ENCODE results near the gene ZC3H13.

ZC3H13 gene

DNA sequence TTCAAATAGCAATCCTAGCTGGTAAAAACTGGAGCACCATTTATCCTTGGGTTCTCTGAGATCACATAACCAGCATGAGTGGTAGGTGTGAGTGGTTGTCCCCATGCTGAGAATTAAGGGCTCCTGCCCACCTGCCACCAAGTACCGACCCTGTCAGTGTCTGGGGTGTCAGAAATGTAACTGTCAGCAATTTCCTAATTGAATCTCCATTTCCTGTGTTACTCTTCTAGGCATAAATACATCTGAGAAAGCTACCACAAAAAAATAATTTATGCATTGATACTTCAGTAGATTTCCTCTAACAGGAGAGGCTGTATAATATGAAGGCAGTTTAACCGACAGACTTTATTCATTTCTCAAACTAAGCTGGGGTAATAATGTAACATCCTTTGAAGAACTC is 27.2 kb upstream of the ZC3H13 start:
- DNase-seq, result no peak
- Mint-ChIP-seq H3K4me1 (peaks cover 11% of the 10 kb centered on the region), H3K4me3 (no peak overlapping the region), H3K9me3 (no peaks in the 10 kb centered on the region), H3K27ac (no peak overlapping the region), H3K36me3 (ENCODE audit: low read depth) (no peaks in the 10 kb centered on the region), H3K27me3 (peaks cover 1% of the 10 kb centered on the region)
- no peak for ATAC-seq

- no peak for DNase-seq
- no peaks in the 10 kb centered on the region for H3K9me3 Mint-ChIP-seq
- no peak overlapping the region for H3K27ac Mint-ChIP-seq
- no peaks in the 10 kb centered on the region for H3K36me3 Mint-ChIP-seq (ENCODE audit: low read depth)
- peaks cover 11% of the 10 kb centered on the region for H3K4me1 Mint-ChIP-seq
- ATAC-seq, result no peak
- no peak overlapping the region for H3K4me3 Mint-ChIP-seq
- H3K27me3 Mint-ChIP-seq, result peaks cover 2% of the 10 kb centered on the region
Observed at GRCh38 chr13:46077265-46077664, 24.7 kb upstream of the ZC3H13 start.

DNA sequence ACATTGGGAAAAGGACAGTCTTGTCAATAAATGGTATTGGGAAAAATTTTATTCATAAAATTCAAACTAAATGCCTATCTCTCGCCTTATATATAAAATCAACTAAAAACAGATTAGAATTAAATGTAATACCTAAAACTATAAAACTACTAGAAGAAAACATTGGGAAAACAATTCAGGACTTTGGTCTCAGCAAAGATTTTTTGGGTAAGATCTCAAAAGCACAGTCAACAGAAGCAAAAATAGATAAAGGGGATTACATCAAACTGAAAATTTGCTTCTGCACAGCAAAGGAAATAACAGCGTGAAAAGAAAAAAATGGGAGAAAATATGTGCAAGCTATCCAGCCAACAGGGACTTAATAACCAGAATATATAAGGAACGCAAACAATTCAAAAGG is 24.3 kb upstream of the ZC3H13 start:
- no peaks in the 10 kb centered on the region for H3K9me3 Mint-ChIP-seq
- ATAC-seq (no peak), DNase-seq (no peak)
- no peak overlapping the region for H3K4me3 Mint-ChIP-seq
- peaks cover 11% of the 10 kb centered on the region for H3K4me1 Mint-ChIP-seq
- H3K27ac Mint-ChIP-seq, result no peak overlapping the region
- peaks cover 2% of the 10 kb centered on the region for H3K27me3 Mint-ChIP-seq
- H3K36me3 Mint-ChIP-seq (ENCODE audit: low read depth), result no peaks in the 10 kb centered on the region

DNA sequence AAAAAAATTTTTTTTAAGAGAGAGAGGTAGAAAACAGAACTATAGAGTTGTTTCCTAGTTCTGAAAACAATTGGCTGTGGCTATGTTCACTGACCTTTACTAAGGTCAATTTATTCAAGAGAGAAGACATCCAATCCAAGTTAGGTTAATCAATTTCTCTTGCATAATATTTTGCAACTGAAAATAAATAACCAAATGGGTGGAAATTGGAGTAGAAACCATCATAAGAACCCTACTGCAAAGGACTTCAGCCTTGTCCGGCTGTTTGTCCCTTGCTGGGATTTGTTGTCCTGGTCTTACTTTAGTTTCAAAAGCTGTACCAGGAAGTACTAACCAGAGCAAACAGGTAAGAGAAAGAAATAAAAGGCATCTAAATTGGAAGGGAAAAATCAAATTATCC is 23.3 kb upstream of the ZC3H13 start:
- Mint-ChIP-seq H3K36me3 (ENCODE audit: low read depth) (no peaks in the 10 kb centered on the region), H3K27ac (no peak overlapping the region), H3K27me3 (peaks cover 2% of the 10 kb centered on the region), H3K9me3 (no peaks in the 10 kb centered on the region), H3K4me1 (peaks cover 11% of the 10 kb centered on the region), H3K4me3 (no peak overlapping the region)
- no peak for ATAC-seq
- DNase-seq, result no peak

DNA sequence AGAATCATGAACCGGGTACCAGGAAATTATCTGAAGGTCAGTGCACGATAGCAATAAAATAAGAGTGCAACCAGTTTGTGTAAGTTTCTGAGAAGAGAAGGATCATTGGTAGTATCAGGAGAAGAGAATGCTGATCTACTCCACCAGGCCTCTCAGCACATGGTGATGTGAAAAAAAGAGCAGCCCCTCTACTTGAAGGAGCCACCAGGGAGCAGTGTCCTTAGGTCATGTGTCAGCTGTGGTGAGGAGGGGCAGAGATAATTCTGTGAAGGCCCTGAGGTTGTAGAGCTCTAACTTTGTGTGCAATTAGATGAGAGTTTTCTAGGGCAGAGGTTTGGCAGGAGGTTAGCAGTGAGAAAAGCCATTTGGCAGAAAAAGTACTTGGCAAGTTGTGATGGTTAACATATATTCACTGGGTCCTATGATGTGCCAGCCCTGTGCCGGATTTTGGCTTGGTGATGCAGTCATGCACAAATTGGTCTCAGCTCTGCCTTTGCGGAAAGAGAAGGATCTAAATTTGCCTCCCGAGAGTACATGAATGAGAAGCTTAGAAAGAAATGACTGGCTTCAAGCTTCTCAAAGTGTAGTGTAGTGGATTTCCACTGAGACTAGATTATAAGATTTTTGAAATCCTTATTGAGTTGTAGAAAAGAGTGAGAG is 19.2 kb upstream of the ZC3H13 start:
- H3K27me3 Mint-ChIP-seq, result peaks cover 4% of the 10 kb centered on the region
- DNase-seq, result no peak
- H3K4me1 Mint-ChIP-seq, result no peaks in the 10 kb centered on the region
- no peak overlapping the region for H3K4me3 Mint-ChIP-seq
- H3K36me3 Mint-ChIP-seq (ENCODE audit: low read depth), result no peaks in the 10 kb centered on the region
- H3K27ac Mint-ChIP-seq, result no peak overlapping the region
- no peak for ATAC-seq
- H3K9me3 Mint-ChIP-seq, result no peaks in the 10 kb centered on the region

DNA sequence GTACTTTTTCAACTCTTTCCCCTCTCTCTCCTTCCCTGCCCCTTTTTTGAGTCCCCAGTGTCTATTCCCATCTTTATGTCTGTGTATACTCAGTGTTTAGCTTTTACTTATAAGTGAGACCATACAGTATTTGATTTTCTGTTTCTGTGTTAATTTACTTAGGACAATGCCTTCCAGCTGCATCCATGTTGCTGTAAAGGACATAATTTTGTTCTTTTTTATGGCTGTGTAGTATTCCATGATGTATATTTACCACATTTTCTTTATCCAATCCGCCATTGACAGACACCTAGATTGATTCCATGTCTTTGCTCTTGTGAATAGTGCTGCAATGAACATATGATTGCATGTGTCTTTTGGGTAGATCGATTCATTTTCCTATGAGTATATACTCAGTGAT is 10.7 kb upstream of the ZC3H13 start:
- peaks cover 4% of the 10 kb centered on the region for H3K9me3 Mint-ChIP-seq
- no peaks in the 10 kb centered on the region for H3K4me1 Mint-ChIP-seq
- no peak overlapping the region for H3K4me3 Mint-ChIP-seq
- DNase-seq (no peak), ATAC-seq (no peak)
- H3K27ac Mint-ChIP-seq, result peak overlapping the region; percentile 14
- no peaks in the 10 kb centered on the region for H3K27me3 Mint-ChIP-seq
- H3K36me3 Mint-ChIP-seq (ENCODE audit: low read depth), result no peaks in the 10 kb centered on the region

DNA sequence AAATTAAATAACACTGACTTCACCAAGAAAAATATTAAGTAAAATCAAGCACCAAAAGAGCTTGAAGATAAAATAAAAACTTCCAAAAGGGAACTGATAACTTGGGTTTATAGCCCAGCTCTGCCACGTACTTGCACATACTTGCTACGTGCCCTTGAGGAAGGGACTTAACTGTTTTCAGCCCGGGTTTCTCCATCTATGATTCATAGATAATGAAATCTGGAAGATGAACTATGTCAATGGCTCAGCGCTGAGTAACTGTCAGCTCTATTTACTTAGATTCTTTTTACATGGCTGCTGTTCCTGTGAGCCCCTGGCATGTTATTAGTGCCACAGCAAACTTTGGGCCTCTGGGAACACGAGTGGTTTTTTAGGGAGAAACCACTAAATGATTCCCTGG is 9.6 kb upstream of the ZC3H13 start:
- no peak overlapping the region for H3K27ac Mint-ChIP-seq
- H3K4me3 Mint-ChIP-seq, result no peak overlapping the region
- H3K9me3 Mint-ChIP-seq, result peaks cover 4% of the 10 kb centered on the region

DNA sequence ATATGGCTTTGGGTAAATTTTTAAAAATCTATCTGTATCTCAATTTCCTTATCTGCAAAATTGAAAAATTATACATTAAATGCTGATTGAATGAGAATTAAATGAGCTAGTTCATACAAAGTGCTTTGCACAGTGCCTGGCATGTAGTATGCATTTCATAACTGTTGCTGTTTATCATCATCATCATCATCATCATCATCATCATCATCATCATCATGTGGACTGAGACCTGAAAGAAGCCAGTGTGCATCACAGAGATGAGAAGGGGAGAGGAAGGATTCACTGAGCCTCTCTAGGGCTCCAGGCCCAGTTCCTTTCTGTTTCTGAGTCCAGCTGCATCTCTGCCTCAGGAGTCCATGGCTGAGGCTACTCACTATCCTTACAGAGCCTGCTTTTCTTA is 6.9 kb upstream of the ZC3H13 start:
- Mint-ChIP-seq H3K9me3 (peaks cover 4% of the 10 kb centered on the region), H3K4me1 (no peaks in the 10 kb centered on the region), H3K27me3 (peaks cover 4% of the 10 kb centered on the region), H3K27ac (no peak overlapping the region), H3K36me3 (ENCODE audit: low read depth) (no peaks in the 10 kb centered on the region), H3K4me3 (no peak overlapping the region)
- ATAC-seq (no peak), DNase-seq (no peak)

More for the DNA sequence above, 9.6 kb upstream of the ZC3H13 start:
- Mint-ChIP-seq H3K36me3 (ENCODE audit: low read depth) (no peaks in the 10 kb centered on the region), H3K27me3 (no peaks in the 10 kb centered on the region), H3K4me1 (no peaks in the 10 kb centered on the region)
- DNase-seq, result no peak
- no peak for ATAC-seq

DNA sequence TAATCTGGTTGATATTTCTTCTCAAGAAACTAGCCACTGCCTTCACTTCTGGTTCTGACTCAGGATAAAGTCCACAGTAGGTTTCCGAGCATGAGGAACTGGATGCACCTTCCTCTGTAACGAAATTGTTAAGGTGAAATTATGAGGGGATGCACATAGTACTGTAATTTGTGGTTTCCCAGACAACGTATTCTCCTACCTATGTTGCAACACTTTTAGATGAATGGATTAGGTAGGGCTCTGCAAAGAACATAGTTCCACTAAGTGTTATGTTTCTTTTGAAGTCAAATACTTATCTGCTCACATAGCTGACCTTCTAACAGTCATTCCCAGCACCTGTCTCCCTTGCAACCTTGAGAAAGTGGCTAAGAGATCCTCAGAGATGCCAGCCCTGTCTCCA is 5.7 kb upstream of the ZC3H13 start:
- DNase-seq (no peak), ATAC-seq (no peak)
- Mint-ChIP-seq H3K9me3 (peaks cover 2% of the 10 kb centered on the region), H3K27ac (no peak overlapping the region), H3K4me3 (no peak overlapping the region), H3K36me3 (ENCODE audit: low read depth) (no peaks in the 10 kb centered on the region), H3K27me3 (peaks cover 4% of the 10 kb centered on the region), H3K4me1 (peaks cover 7% of the 10 kb centered on the region)

DNA sequence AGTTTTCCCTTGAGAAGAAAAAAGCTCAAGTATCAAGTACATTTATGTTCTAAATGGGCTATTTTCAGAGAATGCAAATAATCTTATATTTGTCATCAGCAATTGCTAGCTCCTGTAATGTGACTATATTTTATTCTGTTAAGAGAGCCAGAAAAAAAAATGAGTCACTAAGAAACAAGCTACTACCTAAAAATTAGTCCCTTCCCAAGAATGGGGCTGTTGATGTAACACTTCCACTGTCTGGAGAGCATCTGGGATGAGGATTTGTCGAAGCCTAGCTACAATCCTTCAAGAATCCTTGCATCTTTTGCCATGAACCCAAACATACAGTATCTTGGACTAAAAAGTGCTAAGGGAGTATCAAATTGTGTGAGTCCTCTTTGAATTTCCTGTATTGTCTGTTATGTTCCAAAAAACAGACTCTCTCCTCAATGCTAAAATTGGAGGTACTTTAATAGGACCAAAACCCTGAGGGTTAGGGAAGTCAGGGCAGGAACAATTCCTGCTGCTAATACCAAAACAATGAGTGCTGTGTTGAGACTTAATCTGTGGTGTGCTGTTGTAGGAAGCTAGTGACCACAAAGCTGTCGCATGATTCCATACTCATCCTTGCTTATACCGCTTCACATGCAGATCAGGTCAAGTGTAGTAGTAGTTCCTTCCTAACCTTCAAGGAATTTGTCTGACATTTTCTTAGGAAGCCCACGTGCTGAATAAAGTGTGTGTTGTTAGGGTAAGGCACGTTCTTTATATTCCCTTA is 4.9 kb upstream of the ZC3H13 start:
- Mint-ChIP-seq H3K4me3 (no peak overlapping the region), H3K36me3 (ENCODE audit: low read depth) (no peaks in the 10 kb centered on the region), H3K4me1 (peaks cover 14% of the 10 kb centered on the region), H3K27me3 (peaks cover 4% of the 10 kb centered on the region), H3K9me3 (no peaks in the 10 kb centered on the region), H3K27ac (no peak overlapping the region)
- ATAC-seq (no peak), DNase-seq (no peak)

DNA sequence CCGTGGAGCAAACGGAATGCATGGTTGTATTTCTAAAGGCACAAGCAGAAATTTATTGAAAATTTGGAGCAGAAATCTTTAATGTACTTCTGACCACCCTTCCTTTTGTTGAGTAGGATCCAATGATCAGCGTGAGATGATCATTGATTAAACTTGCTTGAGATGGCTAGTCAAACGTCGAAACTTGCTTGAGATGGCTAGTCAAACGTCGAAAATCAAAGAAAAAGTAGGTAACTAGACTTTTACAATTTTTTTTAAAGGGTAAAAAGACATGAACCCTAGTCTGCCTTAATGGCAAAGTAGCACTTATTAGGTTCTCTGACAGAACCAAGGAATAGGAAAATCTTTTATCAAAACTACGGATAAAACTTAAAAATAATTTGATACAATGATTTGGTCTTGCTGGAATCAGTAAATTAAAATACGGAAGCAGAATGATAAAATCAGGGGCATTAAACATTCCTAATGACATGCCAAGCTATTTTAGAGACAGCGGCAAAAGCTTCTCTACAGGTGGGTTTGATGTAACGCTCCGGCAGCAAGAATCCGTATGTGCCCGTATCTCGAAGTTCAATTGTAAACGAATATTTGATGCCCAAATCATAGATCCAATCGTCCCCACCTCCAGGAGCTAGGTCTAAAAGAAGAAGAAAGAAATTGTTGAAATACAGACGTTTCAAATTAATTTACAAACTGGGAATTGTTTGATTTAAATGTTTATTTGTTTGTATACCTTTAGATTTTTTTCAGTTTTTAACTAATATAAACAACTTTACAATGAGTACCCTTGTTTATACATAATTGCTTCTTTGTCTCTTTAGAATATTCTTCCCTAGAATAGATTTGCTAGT is 841 bp upstream of the ZC3H13 start:
- Mint-ChIP-seq H3K4me3 (peak overlapping the region; percentile 87), H3K4me1 (peaks cover 37% of the 10 kb centered on the region), H3K36me3 (ENCODE audit: low read depth) (peaks cover 3% of the 10 kb centered on the region), H3K27ac (peak overlapping the region; percentile 94), H3K9me3 (no peaks in the 10 kb centered on the region), H3K27me3 (peaks cover 4% of the 10 kb centered on the region)
- DNase-seq (no peak), ATAC-seq (no peak)

DNA sequence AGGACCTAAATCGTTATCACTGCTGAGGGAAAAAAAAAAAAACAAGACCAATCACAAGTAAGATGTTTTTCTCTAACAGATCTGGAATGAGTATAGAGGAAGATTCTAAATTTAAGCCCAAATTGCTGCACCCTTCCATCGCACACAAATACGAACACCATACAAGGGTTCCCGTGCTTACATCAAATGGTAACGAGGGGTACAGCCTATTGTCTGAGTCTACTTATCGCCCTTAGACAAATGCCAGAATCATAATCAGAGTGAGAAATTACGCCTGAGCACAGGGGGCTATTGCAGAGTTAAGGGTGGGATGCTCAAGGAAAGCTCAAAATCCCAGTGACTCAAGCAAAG is 603 bp downstream of the ZC3H13 start:
- no peak for ATAC-seq
- peaks cover 4% of the 10 kb centered on the region for H3K27me3 Mint-ChIP-seq

DNA sequence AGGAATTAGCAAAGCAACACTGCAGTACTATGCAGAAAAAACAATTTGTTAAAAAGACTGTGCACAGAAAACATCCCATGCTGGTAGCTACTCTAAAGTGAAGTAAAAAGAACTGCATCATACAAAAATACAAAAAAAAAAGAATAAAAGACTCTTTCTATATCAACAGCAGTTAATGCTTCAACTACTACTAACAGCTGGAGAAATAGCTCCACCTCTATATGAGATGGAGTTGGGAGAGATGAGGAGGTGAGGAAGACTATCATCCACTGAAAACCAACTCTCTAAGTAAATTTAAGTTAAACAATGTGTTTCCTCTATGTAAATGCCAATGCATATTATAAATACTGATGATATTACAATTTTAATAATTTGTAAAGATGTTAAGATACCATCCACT is 1.8 kb downstream of the ZC3H13 start:
- Mint-ChIP-seq H3K4me3 (peak overlapping the region; percentile 87), H3K4me1 (peaks cover 50% of the 10 kb centered on the region), H3K27ac (no peak overlapping the region), H3K27me3 (peaks cover 4% of the 10 kb centered on the region), H3K36me3 (ENCODE audit: low read depth) (peaks cover 3% of the 10 kb centered on the region), H3K9me3 (no peaks in the 10 kb centered on the region)
- ATAC-seq, result no peak
- no peak for DNase-seq

More for the DNA sequence above, 603 bp downstream of the ZC3H13 start:
- no peaks in the 10 kb centered on the region for H3K9me3 Mint-ChIP-seq
- H3K4me1 Mint-ChIP-seq, result peaks cover 46% of the 10 kb centered on the region
- peaks cover 3% of the 10 kb centered on the region for H3K36me3 Mint-ChIP-seq (ENCODE audit: low read depth)
- no peak for DNase-seq
- peak overlapping the region; percentile 87 for H3K4me3 Mint-ChIP-seq
- peak overlapping the region; percentile 94 for H3K27ac Mint-ChIP-seq

DNA sequence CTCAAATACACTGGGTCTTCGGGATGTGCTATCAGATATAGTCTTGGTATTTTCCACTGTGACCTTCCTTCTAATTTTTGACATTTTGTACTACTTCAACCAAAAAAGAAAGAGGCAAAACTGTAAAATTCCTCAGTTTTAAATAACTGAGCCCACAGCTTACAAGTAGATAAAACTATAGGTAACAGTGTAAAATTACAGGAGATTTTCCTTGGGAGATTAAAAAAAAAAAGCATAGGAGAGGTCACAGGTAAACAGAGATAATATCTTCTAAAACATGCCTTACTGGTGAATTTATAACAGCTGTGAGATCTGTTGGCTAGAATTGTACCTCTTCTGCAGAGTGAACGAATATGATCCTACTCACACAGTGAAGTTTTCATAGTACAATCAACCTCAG is 7.1 kb downstream of the ZC3H13 start:
- no peaks in the 10 kb centered on the region for H3K27me3 Mint-ChIP-seq
- H3K9me3 Mint-ChIP-seq, result no peaks in the 10 kb centered on the region
- ATAC-seq (no peak), DNase-seq (no peak)
- H3K4me3 Mint-ChIP-seq, result no peak overlapping the region
- peaks cover 29% of the 10 kb centered on the region for H3K4me1 Mint-ChIP-seq
- H3K27ac Mint-ChIP-seq, result no peak overlapping the region
- H3K36me3 Mint-ChIP-seq (ENCODE audit: low read depth), result peaks cover 16% of the 10 kb centered on the region

GRCh38 chr13:46043647-46044046 is 8.9 kb downstream of the ZC3H13 start:
- Mint-ChIP-seq H3K27ac (no peak overlapping the region), H3K36me3 (ENCODE audit: low read depth) (peaks cover 17% of the 10 kb centered on the region), H3K4me1 (peaks cover 21% of the 10 kb centered on the region), H3K4me3 (no peak overlapping the region), H3K27me3 (no peaks in the 10 kb centered on the region), H3K9me3 (no peaks in the 10 kb centered on the region)
- no peak for DNase-seq
- ATAC-seq, result no peak

Data from activated naive CD8-positive, alpha-beta T cell treated with anti-CD3 and anti-CD28 coated beads, Interleukin-2, amount 50 U/mL, for 24 hours (primary cell).